ENCODE results near the gene MACROD2.

MACROD2 gene

GRCh38 chr20:15900443-15900842 lies 1905.1 kb downstream of the MACROD2 start:
- TF ChIP-seq CTCF (conservative IDR thresholded peaks at IDR 0.05; ENCODE audit: low read depth) = no peak
- no peak overlapping the region for H3K27ac ChIP-seq
- ChIA-PET POLR2A (ENCODE audit: low non-redundant PET) (no interaction called here), CTCF (no interaction called here)
- DNase-seq (ENCODE audit: low spot score) = no peak

DNA sequence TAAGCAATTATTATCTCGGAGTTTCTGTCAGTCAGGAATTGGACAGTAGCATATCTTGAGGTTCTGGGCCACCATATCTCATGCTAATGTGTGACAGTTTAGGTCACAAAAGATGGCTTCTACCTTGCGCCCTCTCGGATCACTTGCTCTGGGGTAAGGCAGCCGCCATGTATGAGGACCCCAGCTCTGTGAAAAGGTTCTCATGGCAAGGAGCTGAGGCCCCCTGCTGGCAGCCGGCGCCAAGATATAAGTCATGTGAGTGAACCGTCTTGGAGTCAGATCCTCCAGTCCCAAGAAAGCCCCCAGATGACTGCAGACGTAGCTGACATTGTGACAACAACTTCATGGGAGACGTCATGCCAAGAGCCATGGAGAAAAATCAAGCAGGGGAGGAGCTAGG lies 1907.2 kb downstream of the MACROD2 start:
- DNase-seq (ENCODE audit: low spot score) = no peak
- no peak overlapping the region for H3K27ac ChIP-seq
- ChIA-PET CTCF (interaction anchor here (0.9 kb wide), 1 partner anchor 142 kb away, joined by 3 read pairs; no protein-coding TSS in a partner anchor), POLR2A (ENCODE audit: low non-redundant PET) (no interaction called here)
- TF ChIP-seq CTCF (conservative IDR thresholded peaks at IDR 0.05; ENCODE audit: low read depth) = no peak

- DNase-seq (ENCODE audit: low spot score) = no peak
- H3K27ac ChIP-seq = no peak overlapping the region
- POLR2A ChIA-PET (ENCODE audit: low non-redundant PET) = no interaction called here
- CTCF ChIA-PET = no interaction called here
- no peak for TF ChIP-seq CTCF (conservative IDR thresholded peaks at IDR 0.05; ENCODE audit: low read depth)
Observed at GRCh38 chr20:15905661-15906060, 1910.3 kb downstream of the MACROD2 start.

DNA sequence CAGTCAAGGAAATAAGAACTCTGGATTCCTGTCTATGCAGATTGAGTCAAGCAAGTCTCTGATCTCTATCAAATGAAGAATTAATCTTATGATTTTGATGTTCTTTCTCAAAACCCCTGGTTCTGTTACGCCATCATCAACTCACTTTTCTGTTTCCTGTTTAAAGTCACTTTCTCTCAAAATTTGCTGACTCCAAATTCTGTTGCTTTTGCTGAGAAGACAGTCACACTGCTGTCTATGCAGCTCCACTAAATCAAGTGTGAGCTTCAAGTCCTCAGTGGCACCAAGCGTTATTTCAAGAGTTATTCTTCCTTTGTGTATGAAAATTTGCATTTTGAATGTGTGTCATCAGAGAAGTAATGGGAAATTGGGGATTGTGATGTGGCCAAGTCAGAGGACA lies 1914.7 kb downstream of the MACROD2 start:
- DNase-seq (ENCODE audit: low spot score) = no peak
- no peak for TF ChIP-seq CTCF (conservative IDR thresholded peaks at IDR 0.05; ENCODE audit: low read depth)
- no peak overlapping the region for H3K27ac ChIP-seq
- POLR2A ChIA-PET (ENCODE audit: low non-redundant PET) = no interaction called here
- CTCF ChIA-PET = interaction anchor here (0.6 to 0.7 kb wide), 2 partner anchors 58 to 311 kb away, joined by 3 read pairs; no protein-coding TSS in a partner anchor

DNA sequence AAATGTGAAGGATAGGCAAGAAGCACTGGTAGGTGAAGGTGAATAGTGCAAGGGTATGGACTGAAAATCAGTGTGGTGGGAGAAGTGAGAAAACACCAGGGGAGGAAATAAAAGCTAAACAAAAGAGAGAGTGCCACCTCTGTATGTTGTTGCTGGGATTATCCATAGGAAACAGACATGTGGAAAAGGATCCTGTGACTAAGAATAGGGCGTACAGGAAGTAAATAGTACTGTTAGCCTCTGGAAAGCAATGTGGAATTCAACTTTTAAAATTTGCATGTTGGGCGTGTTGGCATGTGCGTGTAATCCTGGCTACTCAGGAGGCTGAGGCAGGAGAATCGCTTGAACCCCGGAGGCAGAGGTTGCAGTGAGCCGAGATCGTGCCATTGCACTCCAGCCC lies 1916.3 kb downstream of the MACROD2 start:
- ChIA-PET CTCF (no interaction called here), POLR2A (ENCODE audit: low non-redundant PET) (no interaction called here)
- H3K27ac ChIP-seq = no peak overlapping the region
- TF ChIP-seq CTCF (conservative IDR thresholded peaks at IDR 0.05; ENCODE audit: low read depth) = no peak
- DNase-seq (ENCODE audit: low spot score) = no peak

- ChIA-PET CTCF (interaction anchor here (0.6 kb wide), 2 partner anchors 101 to 638 kb away, joined by 3 to 5 read pairs; no protein-coding TSS in a partner anchor), POLR2A (ENCODE audit: low non-redundant PET) (no interaction called here)
- no peak for DNase-seq (ENCODE audit: low spot score)
- no peak for TF ChIP-seq CTCF (conservative IDR thresholded peaks at IDR 0.05; ENCODE audit: low read depth)
- no peak overlapping the region for H3K27ac ChIP-seq
Observed at GRCh38 chr20:15913391-15914025, 1918.2 kb downstream of the MACROD2 start.
